ENCODE measurements around the gene TFAP2D. TPM values are rescaled to one million over a fixed set of nuclear protein-coding genes. Genes with fewer than 3 reads are reported as not detected.

TFAP2D gene
- total RNA-seq, 2 experiments from 2014 or later = not detected

DNA sequence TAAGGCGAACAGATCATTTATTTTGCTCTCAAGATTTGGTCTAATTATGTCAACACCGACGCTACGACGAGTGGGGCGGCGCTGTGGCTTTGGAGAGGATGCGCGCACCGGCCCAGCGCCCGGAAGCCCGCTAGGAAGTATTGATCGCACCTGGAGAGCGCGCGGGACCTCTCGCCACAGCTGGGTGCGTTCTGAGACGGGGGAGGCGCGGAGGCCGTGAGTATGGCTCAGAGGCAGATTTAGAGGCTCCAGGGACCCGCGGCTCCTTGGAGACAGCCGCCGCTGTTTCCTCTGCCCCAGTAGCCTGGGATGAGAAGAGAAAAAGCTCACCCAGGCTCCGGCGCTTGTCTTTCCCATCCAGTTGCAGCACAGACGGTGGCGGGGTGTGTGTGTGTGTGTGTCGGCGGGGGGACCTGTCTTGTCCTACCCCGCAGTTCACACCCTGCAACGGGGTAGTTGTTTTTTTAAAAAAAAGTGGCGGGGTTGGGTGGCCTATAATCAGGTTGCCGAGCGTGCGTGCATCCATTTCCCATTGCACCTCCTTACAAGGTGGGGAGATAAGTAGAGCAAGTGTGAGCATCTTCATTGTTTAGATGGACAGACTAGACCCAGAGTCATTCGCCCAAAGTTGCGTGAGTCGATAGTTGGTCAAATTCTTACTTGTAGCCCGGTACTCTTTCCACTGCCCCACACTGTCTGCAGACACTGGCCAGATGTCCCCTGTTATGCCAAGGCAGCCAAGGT lies 11.2 kb downstream of the TFAP2D start:
- intact Hi-C loops (cut with micrococcal nuclease; ENCODE audit: unreplicated experiment) = no loop called here
- no peaks in the 10 kb centered on the region for H3K4me1 ChIP-seq (ENCODE audit: insufficient read depth, low read length, poor library complexity, severe bottlenecking)
- no peaks in the 10 kb centered on the region for H3K9me3 ChIP-seq (ENCODE audit: low read length)
- TF ChIP-seq, protein P1, sequence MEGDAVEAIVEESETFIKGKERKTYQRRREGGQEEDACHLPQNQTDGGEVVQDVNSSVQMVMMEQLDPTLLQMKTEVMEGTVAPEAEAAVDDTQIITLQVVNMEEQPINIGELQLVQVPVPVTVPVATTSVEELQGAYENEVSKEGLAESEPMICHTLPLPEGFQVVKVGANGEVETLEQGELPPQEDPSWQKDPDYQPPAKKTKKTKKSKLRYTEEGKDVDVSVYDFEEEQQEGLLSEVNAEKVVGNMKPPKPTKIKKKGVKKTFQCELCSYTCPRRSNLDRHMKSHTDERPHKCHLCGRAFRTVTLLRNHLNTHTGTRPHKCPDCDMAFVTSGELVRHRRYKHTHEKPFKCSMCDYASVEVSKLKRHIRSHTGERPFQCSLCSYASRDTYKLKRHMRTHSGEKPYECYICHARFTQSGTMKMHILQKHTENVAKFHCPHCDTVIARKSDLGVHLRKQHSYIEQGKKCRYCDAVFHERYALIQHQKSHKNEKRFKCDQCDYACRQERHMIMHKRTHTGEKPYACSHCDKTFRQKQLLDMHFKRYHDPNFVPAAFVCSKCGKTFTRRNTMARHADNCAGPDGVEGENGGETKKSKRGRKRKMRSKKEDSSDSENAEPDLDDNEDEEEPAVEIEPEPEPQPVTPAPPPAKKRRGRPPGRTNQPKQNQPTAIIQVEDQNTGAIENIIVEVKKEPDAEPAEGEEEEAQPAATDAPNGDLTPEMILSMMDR (conservative IDR thresholded peaks at IDR 0.05; ENCODE audit: low read length) = no peak
- no peak for TF ChIP-seq EZH2phosphoT487 (IDR thresholded peaks at IDR 0.05; ENCODE audit: borderline replicate concordance, low read depth, low read length)
- H3K79me2 ChIP-seq (ENCODE audit: insufficient read depth, low read depth, low read length) = no peaks in the 10 kb centered on the region
- POLR2A ChIA-PET = interaction anchor here (0.8 kb wide), 1 partner anchor 820 kb away, joined by 3 read pairs; no protein-coding TSS in a partner anchor
- H3K4me3 ChIP-seq (ENCODE audit: low read depth, low read length, poor library complexity, severe bottlenecking) = no peak overlapping the region
- H3K36me3 ChIP-seq (ENCODE audit: insufficient read depth, low read length) = no peaks in the 10 kb centered on the region
- no TSS peak for BruUV-seq (replicated peaks)
- no peak overlapping the region for H2AFZ ChIP-seq (ENCODE audit: low read length)
- no peak for DNase-seq (ENCODE audit: low spot score)
- CTCF ChIA-PET (ENCODE audit: unreplicated experiment) = no interaction called here
- no peaks in the 10 kb centered on the region for H3K9me2 ChIP-seq (ENCODE audit: insufficient read depth, low read length)
- no peak overlapping the region for H3K27ac ChIP-seq (ENCODE audit: low read depth, low read length, poor library complexity, severe bottlenecking)
- H3K4me2 ChIP-seq (ENCODE audit: low read length) = no peak overlapping the region
- no peaks in the 10 kb centered on the region for H4K20me1 ChIP-seq (ENCODE audit: insufficient read depth, low read length)

DNA sequence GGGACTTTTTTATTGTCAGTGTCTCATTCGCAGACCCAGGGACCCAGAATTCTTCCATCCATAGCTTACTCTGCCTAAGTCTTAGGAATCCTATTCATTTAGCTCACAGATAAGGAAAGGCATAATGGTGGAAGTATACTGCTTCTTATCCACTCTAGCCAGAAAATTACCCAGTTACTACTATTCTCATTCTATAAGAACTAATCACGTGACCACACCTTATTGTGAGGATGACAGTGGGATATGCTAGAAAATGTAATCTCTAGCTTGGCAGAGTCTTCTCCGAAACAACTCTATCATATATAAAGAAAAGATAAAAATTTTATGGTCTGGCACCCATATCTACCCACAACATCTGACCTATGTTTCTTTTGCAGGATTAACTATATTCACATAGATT lies 21.2 kb downstream of the TFAP2D start:
- DNase-seq (ENCODE audit: low spot score) = no peak
- ChIA-PET CTCF (ENCODE audit: unreplicated experiment) (no interaction called here), POLR2A (no interaction called here)
- Histone ChIP-seq H3K36me3 (ENCODE audit: insufficient read depth, low read length) (no peaks in the 10 kb centered on the region), H3K79me2 (ENCODE audit: insufficient read depth, low read depth, low read length) (no peaks in the 10 kb centered on the region), H3K27ac (ENCODE audit: low read depth, low read length, poor library complexity, severe bottlenecking) (no peak overlapping the region), H3K9me3 (ENCODE audit: low read length) (no peaks in the 10 kb centered on the region), H4K20me1 (ENCODE audit: insufficient read depth, low read length) (no peaks in the 10 kb centered on the region), H3K9me2 (ENCODE audit: insufficient read depth, low read length) (no peaks in the 10 kb centered on the region), H3K4me1 (ENCODE audit: insufficient read depth, low read length, poor library complexity, severe bottlenecking) (no peaks in the 10 kb centered on the region), H3K4me3 (ENCODE audit: low read depth, low read length, poor library complexity, severe bottlenecking) (no peak overlapping the region), H3K4me2 (ENCODE audit: low read length) (no peak overlapping the region), H2AFZ (ENCODE audit: low read length) (no peak overlapping the region)
- TF ChIP-seq, protein P1 (conservative IDR thresholded peaks at IDR 0.05; ENCODE audit: low read length) = no peak
- no peak for TF ChIP-seq EZH2phosphoT487 (IDR thresholded peaks at IDR 0.05; ENCODE audit: borderline replicate concordance, low read depth, low read length)
- intact Hi-C loops (cut with micrococcal nuclease; ENCODE audit: unreplicated experiment) = no loop called here
- no TSS peak for BruUV-seq (replicated peaks)

DNA sequence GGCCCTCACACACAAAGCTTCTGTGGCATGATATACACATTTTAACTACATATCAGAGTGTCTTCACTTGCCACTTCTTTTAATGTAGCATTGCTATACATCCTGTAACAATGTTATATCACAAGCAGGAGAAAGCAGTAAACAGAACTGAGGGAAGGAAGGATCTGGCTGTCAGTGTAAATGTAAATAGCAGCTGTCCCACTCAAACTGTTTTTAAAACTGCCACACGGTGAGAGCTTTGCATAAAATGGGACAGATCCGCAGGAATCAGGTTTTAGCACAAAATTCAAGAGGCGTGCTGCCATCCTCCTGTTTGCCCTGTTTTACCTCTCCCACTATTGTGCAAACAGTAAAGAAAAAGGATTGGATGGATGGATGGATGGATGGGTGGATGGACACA lies 28.8 kb downstream of the TFAP2D start:
- H3K9me3 ChIP-seq (ENCODE audit: low read length) = no peaks in the 10 kb centered on the region
- H3K4me3 ChIP-seq (ENCODE audit: low read depth, low read length, poor library complexity, severe bottlenecking) = no peak overlapping the region
- H2AFZ ChIP-seq (ENCODE audit: low read length) = no peak overlapping the region
- no peaks in the 10 kb centered on the region for H3K4me1 ChIP-seq (ENCODE audit: insufficient read depth, low read length, poor library complexity, severe bottlenecking)
- TF ChIP-seq, protein P1 (conservative IDR thresholded peaks at IDR 0.05; ENCODE audit: low read length) = no peak
- TF ChIP-seq EZH2phosphoT487 (IDR thresholded peaks at IDR 0.05; ENCODE audit: borderline replicate concordance, low read depth, low read length) = no peak
- H4K20me1 ChIP-seq (ENCODE audit: insufficient read depth, low read length) = no peaks in the 10 kb centered on the region
- H3K27ac ChIP-seq (ENCODE audit: low read depth, low read length, poor library complexity, severe bottlenecking) = no peak overlapping the region
- POLR2A ChIA-PET = no interaction called here
- CTCF ChIA-PET (ENCODE audit: unreplicated experiment) = no interaction called here
- no peaks in the 10 kb centered on the region for H3K36me3 ChIP-seq (ENCODE audit: insufficient read depth, low read length)
- intact Hi-C loops (cut with micrococcal nuclease; ENCODE audit: unreplicated experiment) = no loop called here
- no peak for DNase-seq (ENCODE audit: low spot score)
- H3K9me2 ChIP-seq (ENCODE audit: insufficient read depth, low read length) = no peaks in the 10 kb centered on the region
- no TSS peak for BruUV-seq (replicated peaks)
- H3K4me2 ChIP-seq (ENCODE audit: low read length) = no peak overlapping the region
- H3K79me2 ChIP-seq (ENCODE audit: insufficient read depth, low read depth, low read length) = no peaks in the 10 kb centered on the region

All from OCI-LY7 (cell line).